Suprapubic skin (tissue), 4 donors: Measurements from ENCODE around the gene IPPK. TPM values are rescaled to one million over a fixed set of nuclear protein-coding genes. Genes with fewer than 3 reads are reported as not detected.

ENCODE experiments used
- DNase-seq, 2 donors: peaks; one replicate each; pipeline ENCODE4 v3.0.0-alpha.2; 2019; ENCODE audit warnings: low spot score in 2 of 2
- H3K27ac ChIP-seq: fragments of 200-600 bp; sonication (generic); one replicate; pipeline ENCODE4 v1.5.1; 2019
- H3K27me3 ChIP-seq: fragments of 200-600 bp; sonication (generic); one replicate; pipeline ENCODE4 v1.5.1; 2019
- H3K36me3 ChIP-seq: fragments of 200-600 bp; sonication (generic); one replicate; pipeline ENCODE4 v1.5.1; 2019
- H3K4me1 ChIP-seq: fragments of 200-600 bp; sonication (generic); one replicate; pipeline ENCODE4 v1.5.1; 2019
- H3K4me3 ChIP-seq: fragments of 200-600 bp; sonication (generic); one replicate; pipeline ENCODE4 v1.5.1; 2019; ENCODE audit warnings: mild to moderate bottlenecking
- H3K9me3 ChIP-seq: fragments of 200-600 bp; sonication (generic); one replicate; pipeline ENCODE4 v1.5.1; 2019
- EP300 ChIP-seq: sonication (generic); formaldehyde crosslinking; IDR thresholded peaks from one replicate; pipeline ENCODE4 v1.6.1; 2017; ENCODE audit warnings: antibody characterized with exemption
- POLR2A ChIP-seq, 2 donors: fragments of 450-650 bp; IDR thresholded peaks; one replicate each; pipeline ENCODE4 v1.6.1; 2017; ENCODE audit warnings: antibody characterized with exemption in 2 of 2, mild to moderate bottlenecking in 2 of 2, moderate library complexity in 2 of 2
- POLR2AphosphoS5 ChIP-seq, 3 donors: sonication (generic); formaldehyde crosslinking; IDR thresholded peaks; one replicate each; pipeline ENCODE4 v1.6.1; 2017; ENCODE audit warnings: antibody characterized with exemption in 3 of 3
- WGBS: methylation state at CpG from one replicate; pipeline ENCODE4 v1.1.5; 2018; 5-methylcytosine and 5-hydroxymethylcytosine counted together
- total RNA-seq, 4 donors: library from RNA; depleted of rRNA; stranded (reverse); fragments of >200 nt; gene quantifications; one replicate each; pipeline ENCODE4 v1.1.0, GENCODE V29; 2016
- TF ChIP-seq, protein P1 (sequence below), 2 donors: fragments of 200-600 bp in 1 of 2; fragments of 450-650 bp in 1 of 2; sonication (generic) in 1 of 2; IDR thresholded peaks; one replicate each; pipeline ENCODE4 v1.5.1; 2016 to 2019; ENCODE audit warnings: antibody characterized with exemption in 2 of 2, mild to moderate bottlenecking in 1 of 2, moderate library complexity in 1 of 2

Gene IPPK
- total RNA-seq, 4 donors from 2014 or later = 45.0 to 53.6 (median 50.0) TPM

DNA sequence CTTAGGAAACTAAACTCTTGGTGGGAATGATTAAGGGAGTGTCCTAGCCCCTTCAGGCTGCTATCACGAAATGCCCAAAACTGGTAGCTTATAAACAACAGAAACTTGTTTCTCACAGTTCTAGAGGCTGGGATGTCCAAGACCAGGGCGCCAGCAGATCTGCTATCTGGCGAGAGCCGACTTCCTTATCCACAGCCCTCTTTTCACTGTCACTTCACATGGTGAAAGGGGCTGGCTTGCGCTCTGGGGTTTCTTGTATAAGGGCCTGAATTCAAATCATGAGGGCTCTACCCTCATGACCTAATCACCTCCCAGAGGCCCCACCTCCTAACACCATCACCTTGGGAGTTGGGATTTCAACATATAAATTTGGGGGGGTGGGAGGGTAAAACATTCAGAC, 49.1 kb downstream of the IPPK start:
- peaks cover 47% of the 10 kb centered on the region for H3K36me3 ChIP-seq
- DNase-seq = no peak
- TF ChIP-seq, protein P1, sequence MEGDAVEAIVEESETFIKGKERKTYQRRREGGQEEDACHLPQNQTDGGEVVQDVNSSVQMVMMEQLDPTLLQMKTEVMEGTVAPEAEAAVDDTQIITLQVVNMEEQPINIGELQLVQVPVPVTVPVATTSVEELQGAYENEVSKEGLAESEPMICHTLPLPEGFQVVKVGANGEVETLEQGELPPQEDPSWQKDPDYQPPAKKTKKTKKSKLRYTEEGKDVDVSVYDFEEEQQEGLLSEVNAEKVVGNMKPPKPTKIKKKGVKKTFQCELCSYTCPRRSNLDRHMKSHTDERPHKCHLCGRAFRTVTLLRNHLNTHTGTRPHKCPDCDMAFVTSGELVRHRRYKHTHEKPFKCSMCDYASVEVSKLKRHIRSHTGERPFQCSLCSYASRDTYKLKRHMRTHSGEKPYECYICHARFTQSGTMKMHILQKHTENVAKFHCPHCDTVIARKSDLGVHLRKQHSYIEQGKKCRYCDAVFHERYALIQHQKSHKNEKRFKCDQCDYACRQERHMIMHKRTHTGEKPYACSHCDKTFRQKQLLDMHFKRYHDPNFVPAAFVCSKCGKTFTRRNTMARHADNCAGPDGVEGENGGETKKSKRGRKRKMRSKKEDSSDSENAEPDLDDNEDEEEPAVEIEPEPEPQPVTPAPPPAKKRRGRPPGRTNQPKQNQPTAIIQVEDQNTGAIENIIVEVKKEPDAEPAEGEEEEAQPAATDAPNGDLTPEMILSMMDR (IDR thresholded peaks at IDR 0.05) = no peak
- TF ChIP-seq POLR2A (IDR thresholded peaks at IDR 0.05) = no peak
- no peak for TF ChIP-seq EP300
- no peak for TF ChIP-seq POLR2AphosphoS5 (IDR thresholded peaks at IDR 0.05)
- no peaks in the 10 kb centered on the region for H3K27me3 ChIP-seq
- peaks cover 34% of the 10 kb centered on the region for H3K4me1 ChIP-seq
- H3K27ac ChIP-seq = peak overlapping the region; percentile 43
- H3K4me3 ChIP-seq = no peak overlapping the region
- no peaks in the 10 kb centered on the region for H3K9me3 ChIP-seq
- 85% methylated on average over 5 of the region's 5 CpGs for WGBS

- Histone ChIP-seq H3K9me3 (no peaks in the 10 kb centered on the region), H3K27ac (no peak overlapping the region), H3K4me3 (no peak overlapping the region), H3K4me1 (peaks cover 45% of the 10 kb centered on the region), H3K36me3 (peaks cover 58% of the 10 kb centered on the region), H3K27me3 (no peaks in the 10 kb centered on the region)
- DNase-seq = no peak
- 83% methylated on average over 18 of the region's 24 CpGs for WGBS
- TF ChIP-seq EP300 = no peak
- no peak for TF ChIP-seq POLR2A (IDR thresholded peaks at IDR 0.05)
- TF ChIP-seq, protein P1 (IDR thresholded peaks at IDR 0.05) = no peak
- no peak for TF ChIP-seq POLR2AphosphoS5 (IDR thresholded peaks at IDR 0.05)
These were observed 50.2 kb downstream of the IPPK start for GRCh38 chr9:92619601-92620300.

DNA sequence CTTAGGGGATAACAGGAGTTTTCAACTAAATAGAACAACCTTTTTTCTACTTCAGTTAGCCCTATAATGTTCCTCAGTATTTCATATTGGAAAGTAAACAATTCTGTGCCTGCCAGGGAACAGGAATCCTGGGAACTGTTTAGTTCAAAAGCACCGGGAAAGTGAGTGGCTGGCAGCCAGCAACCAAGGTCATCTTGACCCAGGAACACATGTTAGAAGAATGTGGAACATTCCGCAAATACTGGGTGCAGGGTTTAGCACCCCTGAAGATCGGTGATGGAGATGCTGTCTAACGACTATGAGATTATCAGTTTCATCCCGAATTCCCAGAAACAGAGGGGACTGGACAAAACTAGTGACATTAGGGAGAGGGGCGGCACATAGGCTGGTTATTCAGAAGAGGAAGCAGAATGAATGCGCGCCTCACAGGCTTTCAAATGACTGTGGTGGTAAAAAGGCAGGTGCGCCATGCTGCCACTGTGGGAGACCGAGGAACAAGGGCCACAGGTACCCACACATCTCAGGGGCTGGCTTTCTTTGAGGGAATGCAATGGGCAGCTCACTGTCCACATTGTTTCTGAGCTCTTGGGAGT, 51.2 kb downstream of the IPPK start:
- WGBS = 85% methylated on average over 10 of the region's 10 CpGs
- DNase-seq = no peak
- H3K4me3 ChIP-seq = no peak overlapping the region
- H3K27ac ChIP-seq = peak overlapping the region; percentile 86
- H3K9me3 ChIP-seq = no peaks in the 10 kb centered on the region
- TF ChIP-seq EP300 (no peak), POLR2A (IDR thresholded peaks at IDR 0.05) (no peak), POLR2AphosphoS5 (IDR thresholded peaks at IDR 0.05) (no peak)
- TF ChIP-seq, protein P1 (IDR thresholded peaks at IDR 0.05) = no peak
- peaks cover 56% of the 10 kb centered on the region for H3K36me3 ChIP-seq
- H3K4me1 ChIP-seq = peaks cover 47% of the 10 kb centered on the region
- no peaks in the 10 kb centered on the region for H3K27me3 ChIP-seq

GRCh38 chr9:92617951-92618510, 51.9 kb downstream of the IPPK start:
- Histone ChIP-seq H3K9me3 (no peaks in the 10 kb centered on the region), H3K36me3 (peaks cover 61% of the 10 kb centered on the region), H3K4me3 (no peak overlapping the region), H3K4me1 (peaks cover 48% of the 10 kb centered on the region), H3K27ac (peak overlapping the region; percentile 86), H3K27me3 (no peaks in the 10 kb centered on the region)
- 48% methylated on average over 11 of the region's 11 CpGs for WGBS
- no peak for DNase-seq
- TF ChIP-seq, protein P1 (IDR thresholded peaks at IDR 0.05) = no peak
- TF ChIP-seq POLR2AphosphoS5 (IDR thresholded peaks at IDR 0.05) = peak in 1 of 3 donors; percentile 9

DNA sequence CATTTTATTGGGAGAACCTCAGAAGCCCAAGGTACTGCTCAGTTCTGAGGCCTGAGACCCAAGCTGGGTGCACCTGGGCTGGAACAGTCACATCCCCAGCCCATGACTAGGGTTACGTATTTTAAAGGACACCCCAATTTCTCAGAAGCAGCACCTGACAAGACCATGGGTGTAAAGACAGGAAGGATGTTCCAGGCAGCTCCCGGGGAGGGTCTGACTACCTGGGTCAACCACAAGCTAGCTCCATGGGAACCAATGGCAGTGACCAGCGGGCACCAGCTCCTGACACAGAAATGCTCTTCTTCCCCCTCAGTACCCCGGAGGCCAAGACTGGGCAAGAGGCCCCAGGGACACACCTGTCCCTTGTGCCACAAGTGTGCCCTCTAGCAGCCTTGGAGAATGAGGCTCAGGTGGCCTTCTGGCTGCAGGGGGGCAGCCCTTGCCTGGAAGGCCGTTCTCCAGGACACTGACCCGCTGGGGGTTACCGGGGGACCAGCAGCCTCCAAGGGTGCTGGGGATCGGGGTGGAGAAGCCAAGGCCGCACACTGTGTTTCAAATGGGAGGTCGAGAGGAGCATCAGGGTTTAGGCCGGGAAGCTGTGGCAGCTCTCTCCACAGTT, 52.6 kb downstream of the IPPK start:
- Histone ChIP-seq H3K4me3 (no peak overlapping the region), H3K27me3 (no peaks in the 10 kb centered on the region), H3K4me1 (peaks cover 56% of the 10 kb centered on the region), H3K9me3 (no peaks in the 10 kb centered on the region), H3K36me3 (peaks cover 65% of the 10 kb centered on the region), H3K27ac (peak overlapping the region; percentile 86)
- WGBS = 97% methylated on average over 6 of the region's 11 CpGs
- no peak for DNase-seq
- no peak for TF ChIP-seq EP300
- TF ChIP-seq, protein P1 (IDR thresholded peaks at IDR 0.05) = no peak
- TF ChIP-seq POLR2A (IDR thresholded peaks at IDR 0.05) = no peak
- TF ChIP-seq POLR2AphosphoS5 (IDR thresholded peaks at IDR 0.05) = no peak
